A204.1 (cell line): ENCODE measurements around the gene GPC2.
A peak's percentile ranks its signal among the peaks of the same experiment; 100 is the strongest.
"Not testable (repeated sequence)": the region's sequence is repeated elsewhere in the genome, so short reads cannot be mapped to it uniquely, and the experiment has no call there.

Source experiments
- FAIRE-seq: peaks from 2 replicates; lab custom pipeline; 2012; peaks lifted over from hg19 to GRCh38; lab: Jason Lieb, UNC

GPC2 gene

DNA sequence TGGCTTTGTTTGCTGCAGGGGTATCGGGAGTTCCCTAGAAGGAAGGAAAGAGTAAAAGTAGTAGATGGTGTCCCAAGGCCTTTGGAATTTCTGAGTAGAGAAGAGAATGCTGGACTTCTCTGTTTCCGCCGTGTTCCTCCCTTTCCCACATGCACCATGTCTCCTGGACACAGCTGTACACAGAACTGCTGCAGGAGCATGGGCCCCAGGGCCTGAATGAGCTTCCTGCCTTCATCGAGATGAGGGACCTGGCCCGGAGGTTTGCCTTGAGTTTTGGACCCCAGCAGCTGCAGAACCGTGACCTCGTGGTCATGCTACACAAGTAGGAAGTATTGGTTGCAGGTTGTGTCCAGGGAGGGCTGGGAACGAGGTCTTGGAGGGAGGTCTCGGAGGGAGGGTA lies 27.3 kb upstream of the GPC2 start:
- no peak for FAIRE-seq

- no peak for FAIRE-seq
Observed at GRCh38 chr7:100200693-100201092, 23.5 kb upstream of the GPC2 start.

GRCh38 chr7:100198266-100198665 lies 21.1 kb upstream of the GPC2 start:
- no peak for FAIRE-seq

GRCh38 chr7:100195901-100196322 lies 18.7 kb upstream of the GPC2 start:
- FAIRE-seq = not testable (repeated sequence)

- no peak for FAIRE-seq
Observed at GRCh38 chr7:100195222-100195621, 18.0 kb upstream of the GPC2 start.

GRCh38 chr7:100192969-100193368 lies 15.8 kb upstream of the GPC2 start:
- no peak for FAIRE-seq

DNA sequence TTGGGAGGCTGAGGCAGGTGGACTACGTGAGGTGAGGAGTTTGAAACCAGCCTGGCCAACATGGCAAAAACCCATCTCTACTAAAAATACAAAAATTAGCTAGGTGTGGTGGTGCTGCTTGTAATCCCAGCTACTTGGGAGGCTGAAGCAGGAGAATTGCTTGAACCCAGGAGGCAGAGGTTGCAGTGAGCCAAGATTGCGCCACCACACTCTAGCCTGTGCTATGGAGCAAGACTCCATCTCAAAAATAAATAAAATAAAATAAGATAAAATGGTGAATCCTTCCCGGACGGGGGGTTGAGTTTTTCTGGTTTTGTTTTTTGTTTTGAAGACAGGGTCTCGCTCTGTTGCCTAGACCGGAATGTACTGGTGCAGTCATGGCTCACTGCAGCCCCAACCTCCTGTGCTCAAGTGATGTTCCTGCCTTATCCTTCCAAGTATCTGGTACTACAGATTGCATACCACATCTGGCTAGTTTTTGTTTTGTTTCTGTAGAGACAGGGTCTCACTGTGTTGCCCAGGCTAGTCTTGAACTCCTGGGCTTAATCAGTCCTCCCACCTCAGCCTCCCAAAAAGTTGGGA lies 15.2 kb upstream of the GPC2 start:
- FAIRE-seq = not testable (repeated sequence)

DNA sequence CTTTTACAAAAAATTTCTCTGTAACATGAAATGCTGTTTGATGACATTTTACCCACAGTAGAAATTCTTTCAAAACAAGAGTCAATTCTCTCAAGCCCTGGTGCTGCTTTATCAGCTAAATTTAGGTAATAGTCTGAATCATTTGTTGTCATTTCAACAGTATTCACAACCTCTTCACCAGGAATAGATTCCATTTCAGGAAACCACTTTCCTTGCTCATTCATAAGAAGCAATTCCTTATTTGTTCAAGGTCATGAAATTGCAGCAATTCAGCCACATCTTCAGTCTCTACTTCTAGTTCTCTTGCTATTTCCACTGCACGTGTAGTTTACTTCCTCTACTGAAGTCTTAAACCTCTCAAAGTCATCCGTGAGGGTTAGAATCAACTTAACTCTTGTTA lies 14.6 kb upstream of the GPC2 start:
- no peak for FAIRE-seq

DNA sequence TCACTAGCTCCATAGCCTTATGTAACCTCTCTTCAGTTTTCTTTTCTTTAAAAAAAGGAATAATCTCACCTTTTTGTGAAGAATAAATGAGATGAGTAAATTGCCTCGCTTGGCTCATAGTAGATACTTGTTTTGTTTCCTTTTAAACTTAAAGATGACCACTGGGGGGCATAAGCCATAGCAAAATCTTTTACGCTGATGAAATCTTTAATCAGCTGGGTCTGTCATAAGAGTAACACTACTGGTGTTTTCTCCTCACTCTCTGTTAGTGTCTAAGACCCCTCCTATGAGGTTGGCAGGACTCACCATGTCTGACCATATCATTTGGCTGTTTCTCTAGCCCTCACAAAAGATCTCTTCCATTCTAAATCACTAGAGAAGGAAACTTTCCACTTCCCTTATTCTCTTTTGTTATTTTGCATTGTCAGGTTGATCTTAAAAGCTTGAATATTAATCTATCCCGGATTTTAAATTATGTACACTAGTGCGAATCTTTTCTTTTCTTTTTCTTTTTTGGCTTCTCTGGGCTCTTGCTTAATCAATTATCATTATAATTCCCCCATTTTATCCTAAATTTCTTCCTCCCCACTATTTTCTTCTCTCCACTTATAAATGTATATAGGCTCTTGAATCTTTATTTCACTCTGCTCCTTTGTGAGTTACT lies 13.0 kb upstream of the GPC2 start:
- peak; percentile 84 for FAIRE-seq

DNA sequence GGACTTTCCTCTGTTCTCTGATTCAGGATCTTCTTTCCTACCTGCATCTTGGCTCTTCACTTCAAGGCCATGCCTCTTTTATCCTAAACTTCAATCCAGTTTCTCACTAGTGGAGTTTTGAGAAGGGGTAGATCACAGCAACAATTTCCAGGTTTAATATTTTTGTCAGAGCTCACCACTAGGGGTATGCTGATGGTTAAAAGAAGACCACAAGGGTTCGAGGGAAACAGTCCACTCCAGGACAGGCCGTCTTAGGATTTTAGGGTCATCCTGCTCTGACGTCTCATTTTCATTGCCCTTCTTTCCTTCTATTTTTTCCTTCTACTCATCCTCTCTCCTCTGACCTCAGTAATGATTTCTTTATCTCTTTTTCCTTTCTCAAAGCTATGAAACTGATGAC lies 11.9 kb upstream of the GPC2 start:
- FAIRE-seq = no peak

GRCh38 chr7:100185726-100186125 lies 8.5 kb upstream of the GPC2 start:
- FAIRE-seq = no peak

GRCh38 chr7:100183090-100183489 lies 5.9 kb upstream of the GPC2 start:
- FAIRE-seq = not testable (repeated sequence)

DNA sequence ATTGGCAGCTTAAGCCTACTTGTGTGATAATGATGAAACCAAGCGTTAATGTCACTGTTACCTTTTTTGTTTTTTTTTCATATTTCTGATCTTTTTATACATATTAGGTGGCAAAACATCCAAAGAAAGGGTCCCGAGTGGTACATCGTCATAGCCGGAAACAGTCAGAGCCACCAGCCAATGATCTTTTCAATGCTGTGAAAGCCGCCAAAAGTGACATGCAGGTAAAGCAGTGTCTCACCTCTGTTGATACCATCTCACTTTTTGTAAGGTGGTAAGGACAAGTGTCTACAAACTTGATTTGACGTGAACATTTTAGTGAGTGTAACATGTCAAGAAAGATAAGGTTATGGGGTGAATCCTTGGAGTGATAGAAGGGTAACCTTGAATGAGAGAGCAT lies 5.4 kb upstream of the GPC2 start:
- FAIRE-seq = not testable (repeated sequence)

- FAIRE-seq = not testable (repeated sequence)
Observed at GRCh38 chr7:100180084-100180483, 2.9 kb upstream of the GPC2 start.

DNA sequence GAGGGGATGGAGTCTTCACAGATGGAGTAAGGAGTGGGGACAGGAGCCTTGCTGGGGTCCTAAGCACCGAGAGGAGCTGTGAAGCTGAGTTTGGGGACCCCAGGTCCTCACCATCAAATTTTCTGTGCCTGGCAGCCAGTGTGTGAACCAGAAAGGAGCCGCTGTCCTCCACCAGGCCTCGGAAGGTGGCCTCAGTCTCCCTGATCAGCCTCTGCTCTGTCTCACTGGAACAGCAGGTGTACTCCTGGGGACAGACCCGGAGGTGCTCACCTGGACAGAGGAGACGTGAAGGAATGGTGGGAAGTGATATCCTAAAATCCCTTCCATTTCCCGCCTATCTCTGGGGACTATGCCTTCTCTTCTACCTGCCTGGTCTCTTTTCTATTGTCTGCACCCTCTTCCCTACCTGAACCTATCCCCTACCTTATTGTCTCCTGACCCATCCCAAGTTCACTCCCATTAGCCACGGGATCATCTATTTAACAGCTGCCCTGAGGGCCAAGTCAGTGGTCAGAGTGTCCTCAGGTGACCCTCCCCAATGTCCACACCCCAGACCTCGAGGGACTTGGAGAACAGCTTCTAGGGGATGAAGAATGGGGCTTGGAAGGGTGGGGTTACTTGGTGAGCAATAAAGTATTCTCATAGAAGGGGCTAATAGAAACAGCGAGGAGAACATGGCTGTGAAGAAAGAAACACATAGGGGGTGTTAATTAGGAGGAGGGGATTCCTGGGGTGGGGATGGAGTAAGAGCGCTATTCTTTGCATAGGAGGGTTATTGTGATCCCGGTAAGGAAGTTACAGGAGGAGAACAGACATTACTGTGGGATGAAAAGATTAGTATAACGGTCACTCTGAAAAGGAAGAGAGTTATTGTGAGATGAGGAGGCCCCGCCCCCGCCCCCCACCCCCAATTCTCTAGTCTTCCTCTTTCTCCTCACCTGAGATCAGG lies 811 bp downstream of the GPC2 start:
- no peak for FAIRE-seq

DNA sequence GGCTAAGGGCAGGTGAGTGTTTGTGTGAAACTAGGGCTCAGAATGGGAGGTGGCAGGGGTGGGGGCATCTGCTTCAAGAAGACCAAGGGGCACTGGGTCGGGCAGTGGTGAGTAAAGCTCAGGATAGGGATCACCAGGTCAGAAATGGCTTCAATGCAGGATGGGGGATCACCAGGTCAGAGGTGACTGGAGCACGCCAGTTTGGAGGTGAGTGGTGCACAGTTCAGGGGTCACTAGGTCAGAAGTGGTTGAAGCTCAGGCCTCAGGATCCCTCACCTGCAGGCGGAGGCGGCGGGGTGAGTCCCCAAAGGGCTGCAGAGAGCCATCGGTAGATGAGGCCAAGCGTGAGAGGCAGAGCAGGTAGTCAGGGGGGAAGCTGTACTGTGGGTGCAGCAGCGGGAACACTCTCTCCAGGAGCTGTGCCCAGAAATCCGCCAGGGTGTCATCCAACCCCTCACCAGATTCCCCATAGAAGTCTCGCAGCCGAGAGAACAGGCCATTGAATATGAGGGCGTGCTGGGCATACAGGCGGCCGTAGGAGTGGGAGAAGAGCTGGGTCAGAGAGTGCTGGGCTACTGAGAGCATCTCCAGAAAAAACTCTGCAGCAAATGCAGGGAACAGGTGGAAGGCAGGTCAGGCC lies 1.8 kb downstream of the GPC2 start:
- FAIRE-seq = no peak

DNA sequence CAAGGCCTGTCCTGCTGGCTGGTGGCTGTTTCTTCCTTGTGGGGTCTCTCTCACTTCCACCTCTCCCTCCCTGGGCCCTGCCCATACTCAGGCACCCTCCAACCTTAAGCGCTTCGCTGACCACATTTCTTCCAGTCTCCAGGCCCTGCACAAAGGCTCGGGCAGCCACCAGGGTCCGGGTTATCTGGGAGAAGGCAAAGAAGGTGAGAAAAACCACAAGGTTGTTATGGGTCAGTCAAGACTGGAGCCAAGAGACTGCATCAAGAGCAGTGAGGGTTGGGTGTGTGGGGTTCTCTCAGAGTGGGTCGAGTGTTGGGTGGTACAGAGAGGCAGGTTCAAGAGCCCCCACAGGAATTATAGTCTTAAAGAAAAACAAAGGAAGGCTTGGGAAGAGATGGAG lies 2.6 kb downstream of the GPC2 start:
- FAIRE-seq = no peak

GRCh38 chr7:100173806-100174495 lies 3.2 kb downstream of the GPC2 start:
- FAIRE-seq = no peak

DNA sequence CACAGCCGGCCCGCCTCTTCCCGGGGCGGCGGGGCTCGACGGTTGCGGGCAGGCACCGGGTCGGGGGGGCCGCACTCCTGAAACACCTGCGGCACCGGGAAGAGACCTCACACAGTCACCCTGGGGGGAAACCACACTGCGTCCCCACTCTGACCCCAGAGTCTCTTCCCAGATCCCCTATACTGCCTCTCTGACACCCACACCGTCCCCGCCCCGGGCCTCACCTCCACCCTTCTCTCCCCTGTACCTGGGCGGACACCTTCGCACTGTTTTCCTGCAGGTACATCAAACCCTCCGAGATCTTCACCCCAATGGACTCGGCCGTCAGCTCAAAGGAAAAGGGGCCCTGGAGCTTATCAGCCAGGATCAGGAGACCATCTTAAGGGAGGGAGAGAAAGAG lies 5.3 kb downstream of the GPC2 start:
- FAIRE-seq = no peak

DNA sequence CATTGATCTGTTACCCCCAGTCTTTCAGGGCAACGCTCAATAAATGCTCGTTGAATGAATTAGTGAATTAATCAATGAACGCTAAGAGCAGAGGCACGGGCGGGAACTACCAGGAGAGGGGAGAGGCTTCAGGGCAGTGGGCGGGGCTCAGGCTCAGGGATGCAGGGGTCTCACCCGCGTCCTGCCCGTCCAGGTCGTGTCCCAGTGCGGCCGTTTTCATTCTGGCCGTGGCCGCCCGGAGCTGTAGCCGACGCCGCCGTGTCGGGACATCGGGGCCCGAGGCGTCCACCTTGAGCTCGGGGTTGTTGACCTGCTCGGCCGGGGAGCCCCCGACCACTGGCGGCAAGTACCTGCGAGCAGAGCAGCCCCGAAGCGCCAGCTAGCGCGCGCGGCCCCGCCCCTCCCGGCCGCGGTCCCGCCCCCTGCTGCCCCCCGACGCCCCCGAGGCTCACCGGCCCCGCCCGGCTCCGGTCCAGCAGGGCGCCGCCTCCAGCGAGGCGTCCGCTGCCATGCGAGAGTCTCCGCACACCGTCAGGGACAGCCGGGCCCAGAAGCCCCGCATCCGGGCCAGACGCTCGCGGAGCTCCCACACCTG lies 6.0 kb downstream of the GPC2 start:
- FAIRE-seq = no peak

DNA sequence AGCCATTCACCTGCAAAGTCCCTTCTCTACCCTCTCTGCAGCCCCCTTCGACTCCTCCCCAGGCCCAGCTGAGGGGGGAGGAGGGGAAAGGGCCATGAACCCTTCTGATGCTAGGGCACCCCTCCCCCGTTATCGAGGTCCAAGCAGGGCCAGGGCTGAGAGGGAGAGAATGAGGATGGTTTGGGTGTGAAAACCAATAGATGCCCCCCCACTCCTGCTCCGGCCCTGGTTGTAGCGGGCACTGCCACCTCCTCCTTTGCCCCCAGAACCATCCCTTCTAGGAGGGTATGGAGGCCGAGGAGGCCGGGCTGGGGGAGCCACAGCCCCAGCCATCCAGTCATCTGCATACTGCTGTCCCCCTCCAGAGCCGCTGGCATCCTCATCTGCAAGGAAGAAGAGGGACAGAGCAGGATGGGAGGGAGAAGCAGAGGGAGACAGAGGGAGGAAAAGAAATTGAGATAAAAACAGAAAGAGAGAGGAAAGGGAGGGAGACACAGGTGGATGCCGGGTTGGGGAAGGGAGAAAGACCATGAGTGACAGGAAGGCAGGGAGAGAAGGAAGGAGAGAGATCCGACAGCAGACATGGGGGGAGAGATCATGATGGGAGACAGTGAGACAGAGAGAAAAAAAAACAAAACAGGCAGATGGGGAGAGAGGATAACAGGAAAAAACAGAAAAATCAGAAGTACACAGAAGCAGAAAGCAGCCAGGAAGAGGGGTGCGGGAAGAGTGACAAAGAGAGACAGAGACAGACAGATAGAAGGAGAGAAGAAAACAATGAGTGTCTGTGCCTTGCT lies 6.9 kb downstream of the GPC2 start:
- no peak for FAIRE-seq
